ENCODE results near the gene KRTAP10-5. TPM values are rescaled to one million over a fixed set of nuclear protein-coding genes. Genes with fewer than 3 reads are reported as not detected.

Gene KRTAP10-5
- polyA plus RNA-seq, 1 donor (not counting 4 experiments of a cell fraction or from before 2014, with no cell fraction given): not detected

GRCh38 chr21:44572959-44573583 lies 7.3 kb downstream of the KRTAP10-5 start:
- Histone ChIP-seq H3K79me2 (ENCODE audit: control insufficient read depth, insufficient read depth, low read length) (no peaks in the 10 kb centered on the region), H3K36me3 (ENCODE audit: control insufficient read depth in 2 of 2, extremely low read depth in 1 of 2, insufficient read depth in 2 of 2, low read length in 2 of 2) (no peaks in the 10 kb centered on the region), H3K27me3 (ENCODE audit: control insufficient read depth, extremely low read depth, insufficient read depth, low read length) (no peaks in the 10 kb centered on the region), H3K4me2 (ENCODE audit: control insufficient read depth, extremely low read depth, insufficient read depth, low read depth, low read length) (no peak overlapping the region), H3K27ac (ENCODE audit: control insufficient read depth, insufficient read depth, low read length) (no peak overlapping the region), H3K9me3 (ENCODE audit: control insufficient read depth, low read depth, low read length) (no peaks in the 10 kb centered on the region), H3K4me1 (ENCODE audit: control insufficient read depth, extremely low read depth, insufficient read depth, low read length) (no peaks in the 10 kb centered on the region), H3K9me1 (ENCODE audit: control insufficient read depth, extremely low read depth, insufficient read depth, low read length) (no peaks in the 10 kb centered on the region), H3K9ac (ENCODE audit: control insufficient read depth, extremely low read depth, insufficient read depth, low read length) (no peak overlapping the region), H2AFZ (ENCODE audit: control insufficient read depth, low read length) (no peak overlapping the region), H4K20me1 (ENCODE audit: control insufficient read depth, extremely low read depth, insufficient read depth, low read length) (no peaks in the 10 kb centered on the region), H3K4me3 (ENCODE audit: control insufficient read depth in 2 of 3, extremely low read depth in 1 of 3, insufficient read depth in 2 of 3, low read depth in 1 of 3, low read length in 3 of 3) (no peak overlapping the region)
- no peak for FAIRE-seq
- dilution Hi-C loops (cut with MboI; ENCODE audit: extremely low pct_ligation_motif_present, low sequenced_read_pairs): no loop called here
- no peak for DNase-seq (ENCODE audit: low read depth, low spot score)
- TF ChIP-seq, protein P1, sequence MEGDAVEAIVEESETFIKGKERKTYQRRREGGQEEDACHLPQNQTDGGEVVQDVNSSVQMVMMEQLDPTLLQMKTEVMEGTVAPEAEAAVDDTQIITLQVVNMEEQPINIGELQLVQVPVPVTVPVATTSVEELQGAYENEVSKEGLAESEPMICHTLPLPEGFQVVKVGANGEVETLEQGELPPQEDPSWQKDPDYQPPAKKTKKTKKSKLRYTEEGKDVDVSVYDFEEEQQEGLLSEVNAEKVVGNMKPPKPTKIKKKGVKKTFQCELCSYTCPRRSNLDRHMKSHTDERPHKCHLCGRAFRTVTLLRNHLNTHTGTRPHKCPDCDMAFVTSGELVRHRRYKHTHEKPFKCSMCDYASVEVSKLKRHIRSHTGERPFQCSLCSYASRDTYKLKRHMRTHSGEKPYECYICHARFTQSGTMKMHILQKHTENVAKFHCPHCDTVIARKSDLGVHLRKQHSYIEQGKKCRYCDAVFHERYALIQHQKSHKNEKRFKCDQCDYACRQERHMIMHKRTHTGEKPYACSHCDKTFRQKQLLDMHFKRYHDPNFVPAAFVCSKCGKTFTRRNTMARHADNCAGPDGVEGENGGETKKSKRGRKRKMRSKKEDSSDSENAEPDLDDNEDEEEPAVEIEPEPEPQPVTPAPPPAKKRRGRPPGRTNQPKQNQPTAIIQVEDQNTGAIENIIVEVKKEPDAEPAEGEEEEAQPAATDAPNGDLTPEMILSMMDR (optimal IDR thresholded peaks at IDR 0.05 in 1 of 3, IDR thresholded peaks at IDR 0.05 in 1 of 3, conservative IDR thresholded peaks at IDR 0.05 in 1 of 3; ENCODE audit: extremely low read depth in 1 of 3, insufficient read depth in 2 of 3, low read length in 3 of 3): no peak
- no peak for TF ChIP-seq EZH2 (IDR thresholded peaks at IDR 0.05; ENCODE audit: low read length)

DNA sequence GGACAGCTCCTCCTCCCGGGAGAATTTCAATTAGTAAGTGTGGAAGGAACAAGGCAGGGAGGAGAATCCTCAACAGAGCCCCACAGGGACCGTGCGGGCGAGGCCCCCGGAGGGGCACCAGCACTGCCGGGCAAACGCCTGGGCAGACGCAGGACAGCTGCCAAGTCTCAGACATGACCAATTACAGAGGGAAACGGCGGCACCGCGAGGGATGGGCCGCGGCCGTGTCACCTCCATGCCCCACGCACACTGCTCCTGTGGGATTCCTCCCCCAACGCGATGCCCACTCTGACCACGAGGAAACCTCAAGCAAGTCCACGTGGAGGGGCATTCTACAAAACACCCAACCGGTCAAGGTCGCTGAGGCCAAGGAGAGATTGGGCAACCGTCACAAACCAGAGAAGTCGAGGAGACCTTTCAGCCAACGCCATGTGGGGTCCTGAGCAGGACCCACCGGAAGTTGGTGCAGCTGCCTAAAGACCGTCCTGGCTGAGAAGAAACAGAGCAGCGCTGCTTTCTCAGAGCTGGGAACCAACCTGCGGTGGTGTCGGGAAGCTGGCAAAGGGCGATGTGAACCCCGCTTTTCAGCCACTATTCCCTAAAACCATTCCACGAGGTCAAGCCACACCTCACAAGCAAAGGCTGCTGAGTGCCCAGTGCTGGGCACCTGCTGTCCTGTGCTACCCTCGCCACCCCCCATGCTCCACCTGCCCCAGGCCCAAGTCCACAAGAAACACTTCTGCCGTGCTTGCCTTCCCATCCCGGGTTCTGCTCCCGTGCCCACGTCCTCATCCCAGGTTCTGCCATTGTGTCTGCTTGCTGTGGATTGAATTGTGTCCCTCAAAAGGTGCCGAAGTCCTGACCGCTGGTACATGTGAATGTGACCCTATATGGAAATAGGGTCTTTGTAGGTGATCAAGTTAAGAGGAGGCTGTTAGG lies 8.3 kb downstream of the KRTAP10-5 start:
- no peak overlapping the region for H3K4me3 ChIP-seq (ENCODE audit: control insufficient read depth in 2 of 3, extremely low read depth in 1 of 3, insufficient read depth in 2 of 3, low read depth in 1 of 3, low read length in 3 of 3)
- DNase-seq (ENCODE audit: low read depth, low spot score) (no peak), FAIRE-seq (no peak)
- no peaks in the 10 kb centered on the region for H3K79me2 ChIP-seq (ENCODE audit: control insufficient read depth, insufficient read depth, low read length)
- no peak overlapping the region for H2AFZ ChIP-seq (ENCODE audit: control insufficient read depth, low read length)
- H3K27ac ChIP-seq (ENCODE audit: control insufficient read depth, insufficient read depth, low read length): no peak overlapping the region
- H3K27me3 ChIP-seq (ENCODE audit: control insufficient read depth, extremely low read depth, insufficient read depth, low read length): no peaks in the 10 kb centered on the region
- H3K36me3 ChIP-seq (ENCODE audit: control insufficient read depth in 2 of 2, extremely low read depth in 1 of 2, insufficient read depth in 2 of 2, low read length in 2 of 2): no peaks in the 10 kb centered on the region
- H3K9ac ChIP-seq (ENCODE audit: control insufficient read depth, extremely low read depth, insufficient read depth, low read length): no peak overlapping the region
- H3K9me1 ChIP-seq (ENCODE audit: control insufficient read depth, extremely low read depth, insufficient read depth, low read length): no peaks in the 10 kb centered on the region
- TF ChIP-seq, protein P1 (optimal IDR thresholded peaks at IDR 0.05 in 1 of 3, IDR thresholded peaks at IDR 0.05 in 1 of 3, conservative IDR thresholded peaks at IDR 0.05 in 1 of 3; ENCODE audit: extremely low read depth in 1 of 3, insufficient read depth in 2 of 3, low read length in 3 of 3): no peak
- TF ChIP-seq EZH2 (IDR thresholded peaks at IDR 0.05; ENCODE audit: low read length): no peak
- no peaks in the 10 kb centered on the region for H3K9me3 ChIP-seq (ENCODE audit: control insufficient read depth, low read depth, low read length)
- no peak overlapping the region for H3K4me2 ChIP-seq (ENCODE audit: control insufficient read depth, extremely low read depth, insufficient read depth, low read depth, low read length)
- dilution Hi-C loops (cut with MboI; ENCODE audit: extremely low pct_ligation_motif_present, low sequenced_read_pairs): no loop called here
- H3K4me1 ChIP-seq (ENCODE audit: control insufficient read depth, extremely low read depth, insufficient read depth, low read length): no peaks in the 10 kb centered on the region
- H4K20me1 ChIP-seq (ENCODE audit: control insufficient read depth, extremely low read depth, insufficient read depth, low read length): no peaks in the 10 kb centered on the region
